Ascending aorta (tissue), 2 donors: ENCODE results near the gene C6orf136. TPM values are rescaled to one million over a fixed set of nuclear protein-coding genes. Genes with fewer than 3 reads are reported as not detected.

Experiments
- DNase-seq, 2 donors: peaks; one replicate each; pipeline ENCODE4 v3.0.0-alpha.2; 2019; ENCODE audit warnings: low spot score in 2 of 2
- H3K27ac ChIP-seq, 2 donors: fragments of 200-600 bp; sonication (generic); one replicate each; pipeline ENCODE4 v1.5.1; 2016 to 2017; ENCODE audit warnings: mild to moderate bottlenecking in 1 of 2
- H3K27me3 ChIP-seq: fragments of 200-600 bp; sonication (generic); one replicate; pipeline ENCODE4 v1.5.1; 2017
- H3K36me3 ChIP-seq, 2 donors: fragments of 200-600 bp; sonication (generic); one replicate each; pipeline ENCODE4 v1.5.1; 2016
- H3K4me1 ChIP-seq, 2 donors: fragments of 200-600 bp; sonication (generic); one replicate each; pipeline ENCODE4 v1.5.1; 2016 to 2017; ENCODE audit warnings: mild to moderate bottlenecking in 1 of 2
- H3K4me3 ChIP-seq, 2 donors: fragments of 200-600 bp; sonication (generic); one replicate each; pipeline ENCODE4 v1.5.1; 2016 to 2017; ENCODE audit warnings: mild to moderate bottlenecking in 1 of 2
- H3K9me3 ChIP-seq, 2 donors: fragments of 200-600 bp; sonication (generic); one replicate each; pipeline ENCODE4 v1.5.1; 2016
- intact Hi-C: fragments of 100-400 bp; cut with DNase I; formaldehyde crosslinking; loops from one replicate; pipeline ENCODE4 v1.15.1; 2023
- total RNA-seq: library from RNA; depleted of rRNA; stranded (reverse); fragments of >200 nt; gene quantifications from one replicate; pipeline ENCODE4 v1.1.0, GENCODE V29; 2016
- TF ChIP-seq, protein P1 (sequence below), 3 experiments: fragments of 200-600 bp in 2 of 3; fragments of 450-650 bp in 1 of 3; sonication (generic) in 2 of 3; IDR thresholded peaks; one replicate each; pipeline ENCODE4 v1.5.1; 2016 to 2019; ENCODE audit warnings: antibody characterized with exemption in 3 of 3, mild to moderate bottlenecking in 1 of 3, moderate library complexity in 1 of 3

Gene C6orf136
- total RNA-seq, 1 donor from 2014 or later = 6.2 TPM

DNA sequence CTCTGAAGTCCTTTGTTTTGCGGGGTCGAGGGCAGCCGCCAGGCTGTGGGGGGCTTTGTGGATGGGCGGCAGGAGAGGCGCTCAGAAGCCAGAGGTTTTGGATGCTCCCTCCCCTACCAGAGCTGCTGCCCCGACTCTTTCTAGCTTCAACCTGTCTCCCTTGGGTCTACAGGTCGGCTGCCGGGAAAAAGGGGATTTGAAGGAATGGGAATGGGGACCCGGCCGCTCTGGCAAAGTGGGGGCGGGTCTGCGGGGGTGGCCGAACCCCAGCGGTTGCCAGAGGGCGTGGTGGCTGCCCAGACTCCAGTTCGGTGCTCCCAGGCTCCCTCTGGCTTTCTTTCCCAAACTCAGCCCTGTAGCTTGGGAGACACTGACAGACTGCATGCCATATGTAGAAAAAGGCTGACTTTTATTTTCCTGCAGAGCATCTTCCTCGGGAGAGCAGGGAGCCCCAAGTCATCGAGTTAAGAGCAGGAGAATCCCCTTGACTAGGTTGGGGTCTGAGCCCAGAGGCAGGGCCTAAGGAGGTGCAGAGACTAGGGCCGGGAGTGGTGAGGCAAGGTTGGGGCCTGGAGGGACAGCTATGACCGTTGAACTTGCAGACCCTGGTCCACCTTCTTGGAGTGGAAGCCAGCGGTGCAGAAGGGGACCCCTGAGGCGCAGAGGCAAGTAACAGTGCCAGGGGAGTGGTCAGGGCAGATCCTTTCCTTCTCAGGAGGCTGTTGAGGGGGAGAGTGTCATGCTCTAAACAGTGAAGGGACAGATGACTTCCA is 40.9 kb downstream of the C6orf136 start:
- no peak for DNase-seq
- intact Hi-C loops = loop anchor here (1.0 kb wide), 1 partner anchor 29 kb away; the partner anchor contains the start of gene MDC1

DNA sequence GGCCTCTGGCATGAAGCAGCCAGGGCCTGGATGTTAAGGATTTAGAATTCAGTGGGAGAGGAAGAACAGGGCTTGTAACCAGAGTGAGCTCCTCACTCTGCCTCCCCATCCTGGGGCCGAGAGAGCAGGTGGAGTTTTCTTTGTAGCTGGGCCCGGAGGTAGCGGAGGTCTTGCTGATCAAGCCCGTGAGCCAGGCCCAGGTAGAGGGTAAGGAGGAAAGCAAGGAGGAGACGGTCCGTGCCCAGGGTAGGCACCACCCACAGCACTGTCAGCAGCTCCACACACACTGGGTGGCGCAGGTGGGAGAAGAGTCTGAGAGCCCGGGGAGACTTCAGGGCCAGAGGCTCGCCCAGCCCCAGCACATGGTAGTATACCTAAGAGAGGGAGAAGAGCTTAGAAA is 41.6 kb downstream of the C6orf136 start:
- Histone ChIP-seq H3K36me3 (no peaks in the 10 kb centered on the region), H3K4me3 (peak overlapping the region in 1 of 2 donors; percentile 91), H3K4me1 (peaks cover 7 to 27% of the 10 kb centered on the region in 2 donors), H3K27ac (peak overlapping the region; percentile 99), H3K27me3 (no peaks in the 10 kb centered on the region), H3K9me3 (no peaks in the 10 kb centered on the region)
- no peak for DNase-seq
- intact Hi-C loops = no loop called here
- TF ChIP-seq, protein P1, sequence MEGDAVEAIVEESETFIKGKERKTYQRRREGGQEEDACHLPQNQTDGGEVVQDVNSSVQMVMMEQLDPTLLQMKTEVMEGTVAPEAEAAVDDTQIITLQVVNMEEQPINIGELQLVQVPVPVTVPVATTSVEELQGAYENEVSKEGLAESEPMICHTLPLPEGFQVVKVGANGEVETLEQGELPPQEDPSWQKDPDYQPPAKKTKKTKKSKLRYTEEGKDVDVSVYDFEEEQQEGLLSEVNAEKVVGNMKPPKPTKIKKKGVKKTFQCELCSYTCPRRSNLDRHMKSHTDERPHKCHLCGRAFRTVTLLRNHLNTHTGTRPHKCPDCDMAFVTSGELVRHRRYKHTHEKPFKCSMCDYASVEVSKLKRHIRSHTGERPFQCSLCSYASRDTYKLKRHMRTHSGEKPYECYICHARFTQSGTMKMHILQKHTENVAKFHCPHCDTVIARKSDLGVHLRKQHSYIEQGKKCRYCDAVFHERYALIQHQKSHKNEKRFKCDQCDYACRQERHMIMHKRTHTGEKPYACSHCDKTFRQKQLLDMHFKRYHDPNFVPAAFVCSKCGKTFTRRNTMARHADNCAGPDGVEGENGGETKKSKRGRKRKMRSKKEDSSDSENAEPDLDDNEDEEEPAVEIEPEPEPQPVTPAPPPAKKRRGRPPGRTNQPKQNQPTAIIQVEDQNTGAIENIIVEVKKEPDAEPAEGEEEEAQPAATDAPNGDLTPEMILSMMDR (IDR thresholded peaks at IDR 0.05) = no peak

More for the DNA sequence above, 40.9 kb downstream of the C6orf136 start:
- Histone ChIP-seq H3K36me3 (no peaks in the 10 kb centered on the region), H3K27me3 (no peaks in the 10 kb centered on the region), H3K4me1 (peaks cover 7 to 27% of the 10 kb centered on the region in 2 donors), H3K27ac (peak overlapping the region; percentile 99), H3K9me3 (no peaks in the 10 kb centered on the region), H3K4me3 (peak overlapping the region; percentile 75 to 91)
- TF ChIP-seq, protein P1 (IDR thresholded peaks at IDR 0.05) = peak; percentile 23 to 54 (median 25)

DNA sequence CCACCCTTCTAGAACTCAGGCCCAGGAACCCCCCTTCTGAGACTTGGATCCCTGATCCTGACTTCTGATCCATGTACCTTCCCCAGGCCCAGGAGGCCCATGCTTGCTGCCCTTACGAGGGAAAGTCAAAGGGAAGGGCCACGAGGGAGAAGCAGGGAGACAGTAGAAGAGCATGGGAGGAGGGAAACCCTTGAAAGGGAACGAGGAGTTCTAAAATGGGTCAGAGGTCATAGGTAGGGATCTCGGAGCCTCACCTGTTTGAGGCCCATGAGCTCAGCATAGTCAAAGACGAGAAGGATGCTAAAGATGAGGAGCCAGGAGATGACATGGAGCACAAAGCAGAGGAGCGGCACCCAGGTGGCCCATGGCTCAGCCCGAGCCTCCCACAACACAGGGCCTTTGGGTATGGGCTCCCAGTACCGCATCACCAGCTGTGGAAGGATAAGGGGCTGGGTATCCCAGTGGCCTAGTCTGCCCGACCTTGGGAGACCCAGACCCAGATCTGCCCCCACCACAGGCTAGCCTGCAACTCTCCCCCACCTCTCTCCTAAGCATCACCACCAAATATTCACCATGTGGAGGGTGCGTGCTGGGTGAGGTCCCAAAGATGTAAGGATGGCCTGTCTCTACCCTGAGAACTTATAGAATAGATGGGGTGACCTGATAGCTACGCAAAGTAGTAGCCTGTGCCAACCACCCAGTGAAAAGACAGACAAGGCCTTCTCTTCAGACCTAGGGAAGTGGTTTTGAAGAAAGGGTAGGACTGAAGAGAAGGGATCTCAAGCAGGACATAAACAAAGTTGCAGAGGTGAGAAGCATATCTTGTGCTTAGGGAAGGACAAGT is 42.3 kb downstream of the C6orf136 start:
- Histone ChIP-seq H3K27me3 (no peaks in the 10 kb centered on the region), H3K9me3 (no peaks in the 10 kb centered on the region), H3K4me3 (no peak overlapping the region), H3K27ac (peak overlapping the region; percentile 99), H3K4me1 (peaks cover 7 to 27% of the 10 kb centered on the region in 2 donors), H3K36me3 (no peaks in the 10 kb centered on the region)
- no peak for DNase-seq
- TF ChIP-seq, protein P1 (IDR thresholded peaks at IDR 0.05) = no peak
- intact Hi-C loops = no loop called here

DNA sequence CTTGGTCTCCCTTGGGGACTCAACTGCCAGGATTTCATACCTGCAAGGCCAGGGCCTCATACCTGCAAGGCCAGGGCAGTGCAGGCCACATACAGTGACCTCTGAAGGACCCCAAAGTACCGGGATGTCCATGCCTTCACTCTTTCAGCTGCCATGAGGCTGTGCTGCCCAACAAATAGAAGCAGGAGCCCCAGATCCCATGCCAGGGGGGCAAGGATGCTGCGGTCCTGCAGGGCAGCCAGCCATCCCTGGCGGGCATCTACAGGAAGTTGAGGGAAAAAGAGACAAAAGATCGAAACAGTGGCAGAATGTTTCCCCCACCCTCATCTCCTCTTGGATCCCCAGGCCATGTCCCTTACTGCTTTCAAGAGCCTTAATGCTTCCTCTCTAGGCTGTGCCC is 43.1 kb downstream of the C6orf136 start:
- Histone ChIP-seq H3K27ac (peak overlapping the region; percentile 99), H3K9me3 (no peaks in the 10 kb centered on the region), H3K4me3 (peak overlapping the region; percentile 66 to 79), H3K36me3 (no peaks in the 10 kb centered on the region), H3K4me1 (peaks cover 7 to 29% of the 10 kb centered on the region in 2 donors), H3K27me3 (no peaks in the 10 kb centered on the region)
- no peak for DNase-seq
- TF ChIP-seq, protein P1 (IDR thresholded peaks at IDR 0.05) = no peak
- intact Hi-C loops = no loop called here

DNA sequence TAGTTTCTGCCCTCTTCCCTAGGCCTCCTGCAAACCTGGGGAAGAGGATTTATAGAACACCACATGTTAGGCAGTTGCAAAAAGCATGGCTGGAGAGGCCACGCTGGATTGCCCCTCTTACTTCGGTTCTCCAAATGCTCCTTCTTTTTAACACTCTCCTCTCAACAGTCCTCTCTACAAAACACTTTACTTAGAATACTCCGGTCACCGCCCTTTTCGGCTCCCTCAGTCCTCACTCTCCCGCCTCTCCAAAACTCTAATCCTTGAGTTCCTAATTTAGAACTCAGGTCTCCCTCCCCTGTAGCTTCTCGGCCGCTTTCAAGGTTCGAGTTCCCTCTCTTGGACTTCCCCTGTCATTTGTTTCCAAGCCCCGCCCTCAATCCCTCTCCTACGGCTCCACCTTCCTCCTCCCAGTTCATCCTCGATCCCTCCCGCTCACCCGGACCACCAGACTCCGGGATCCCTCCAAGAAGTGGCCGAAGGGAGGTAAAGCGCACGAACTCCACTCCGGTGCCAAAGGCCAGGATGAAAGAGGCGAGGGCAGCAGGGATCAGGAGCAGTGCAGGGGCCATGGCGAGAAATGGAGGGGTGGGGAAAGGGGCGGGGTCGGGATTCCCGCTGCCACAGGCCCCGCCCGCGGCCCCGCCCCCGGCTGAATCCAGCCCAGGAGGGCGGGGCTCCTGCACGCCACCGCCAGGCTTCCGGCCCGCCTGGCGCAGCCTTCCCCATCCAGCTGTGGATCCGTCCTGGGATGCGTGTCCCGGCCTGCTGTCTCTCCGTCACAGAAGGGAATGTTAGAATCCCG is 43.7 kb downstream of the C6orf136 start, which contains the start of gene NRM:
Gene NRM (minus strand): TSS at position 582 of the 805 bp plus-strand sequence. CDS start 10 bp downstream, at position 572.
- TF ChIP-seq, protein P1 (IDR thresholded peaks at IDR 0.05) = no peak
- peak within 1 kb of the TSS; percentile 66 to 79 for H3K4me3 ChIP-seq
- H3K9me3 ChIP-seq = no peaks in the 10 kb centered on the region
- H3K36me3 ChIP-seq = no peaks in the 10 kb centered on the region
- peaks cover 7 to 31% of the 10 kb centered on the region in 2 donors for H3K4me1 ChIP-seq
- intact Hi-C loops = loop anchor here (1.0 kb wide), 1 partner anchor 27 kb away; the partner anchor contains the start of gene MDC1
- H3K27me3 ChIP-seq = no peaks in the 10 kb centered on the region
- DNase-seq = peak; percentile 46 to 92
- H3K27ac ChIP-seq = peak within 1 kb of the TSS; percentile 99
